22Rv1 (cell line): ENCODE data around the gene FMN1.

ENCODE experiments used
- ZFX ChIP-seq: fragments of 450-650 bp; IDR thresholded peaks from 2 replicates; pipeline ENCODE4 v1.6.1; 2017; ENCODE audit warnings: antibody characterized with exemption, borderline replicate concordance
- TF ChIP-seq, protein P1 (sequence below): fragments of 450-650 bp; IDR thresholded peaks from 2 replicates; pipeline ENCODE4 v1.5.1; 2017; ENCODE audit warnings: mild to moderate bottlenecking

DNA sequence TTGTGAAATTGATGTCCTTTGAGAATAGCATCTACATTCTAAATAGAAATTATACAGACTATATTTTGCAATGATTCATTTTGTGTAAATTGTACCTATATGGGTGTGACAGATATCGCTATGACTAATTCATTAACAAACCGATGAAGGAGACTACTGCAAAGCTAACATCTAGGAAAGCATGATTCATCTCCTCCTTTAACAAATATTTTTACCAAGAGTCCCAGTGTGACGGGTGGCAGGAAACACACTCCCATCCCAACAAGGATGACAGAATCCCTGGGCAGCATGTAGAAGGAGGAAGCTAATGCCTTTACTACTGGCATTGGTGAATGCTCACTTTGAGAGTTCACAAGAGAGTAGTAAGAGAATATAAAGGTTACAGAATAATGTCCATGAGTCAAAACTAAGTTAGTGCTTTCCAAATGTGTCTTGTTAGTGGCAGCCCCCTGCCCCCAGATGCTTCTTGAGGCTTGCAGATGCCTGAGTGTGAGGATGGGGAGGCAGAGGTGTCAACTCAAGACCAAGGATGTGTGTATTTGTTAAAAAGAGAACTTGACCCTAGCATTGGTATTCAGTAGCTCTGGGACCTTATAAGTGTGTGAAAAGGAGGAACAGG is 180.6 kb downstream of the FMN1 start:
- TF ChIP-seq, protein P1, sequence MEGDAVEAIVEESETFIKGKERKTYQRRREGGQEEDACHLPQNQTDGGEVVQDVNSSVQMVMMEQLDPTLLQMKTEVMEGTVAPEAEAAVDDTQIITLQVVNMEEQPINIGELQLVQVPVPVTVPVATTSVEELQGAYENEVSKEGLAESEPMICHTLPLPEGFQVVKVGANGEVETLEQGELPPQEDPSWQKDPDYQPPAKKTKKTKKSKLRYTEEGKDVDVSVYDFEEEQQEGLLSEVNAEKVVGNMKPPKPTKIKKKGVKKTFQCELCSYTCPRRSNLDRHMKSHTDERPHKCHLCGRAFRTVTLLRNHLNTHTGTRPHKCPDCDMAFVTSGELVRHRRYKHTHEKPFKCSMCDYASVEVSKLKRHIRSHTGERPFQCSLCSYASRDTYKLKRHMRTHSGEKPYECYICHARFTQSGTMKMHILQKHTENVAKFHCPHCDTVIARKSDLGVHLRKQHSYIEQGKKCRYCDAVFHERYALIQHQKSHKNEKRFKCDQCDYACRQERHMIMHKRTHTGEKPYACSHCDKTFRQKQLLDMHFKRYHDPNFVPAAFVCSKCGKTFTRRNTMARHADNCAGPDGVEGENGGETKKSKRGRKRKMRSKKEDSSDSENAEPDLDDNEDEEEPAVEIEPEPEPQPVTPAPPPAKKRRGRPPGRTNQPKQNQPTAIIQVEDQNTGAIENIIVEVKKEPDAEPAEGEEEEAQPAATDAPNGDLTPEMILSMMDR: no peak
- no peak for TF ChIP-seq ZFX
